Suprapubic skin (tissue), 4 donors: ENCODE measurements around the gene NCSTN.

Experiments used
- EP300 ChIP-seq: sonication (generic); formaldehyde crosslinking; IDR thresholded peaks from one replicate; pipeline ENCODE4 v1.6.1; 2017; ENCODE audit warnings: antibody characterized with exemption
- POLR2A ChIP-seq, 2 donors: fragments of 450-650 bp; IDR thresholded peaks; one replicate each; pipeline ENCODE4 v1.6.1; 2017; ENCODE audit warnings: antibody characterized with exemption in 2 of 2, mild to moderate bottlenecking in 2 of 2, moderate library complexity in 2 of 2
- POLR2AphosphoS5 ChIP-seq, 3 donors: sonication (generic); formaldehyde crosslinking; IDR thresholded peaks; one replicate each; pipeline ENCODE4 v1.6.1; 2017; ENCODE audit warnings: antibody characterized with exemption in 3 of 3
- TF ChIP-seq, protein P1 (sequence below), 2 donors: fragments of 200-600 bp in 1 of 2; fragments of 450-650 bp in 1 of 2; sonication (generic) in 1 of 2; IDR thresholded peaks; one replicate each; pipeline ENCODE4 v1.5.1; 2016 to 2019; ENCODE audit warnings: antibody characterized with exemption in 2 of 2, mild to moderate bottlenecking in 1 of 2, moderate library complexity in 1 of 2

DNA sequence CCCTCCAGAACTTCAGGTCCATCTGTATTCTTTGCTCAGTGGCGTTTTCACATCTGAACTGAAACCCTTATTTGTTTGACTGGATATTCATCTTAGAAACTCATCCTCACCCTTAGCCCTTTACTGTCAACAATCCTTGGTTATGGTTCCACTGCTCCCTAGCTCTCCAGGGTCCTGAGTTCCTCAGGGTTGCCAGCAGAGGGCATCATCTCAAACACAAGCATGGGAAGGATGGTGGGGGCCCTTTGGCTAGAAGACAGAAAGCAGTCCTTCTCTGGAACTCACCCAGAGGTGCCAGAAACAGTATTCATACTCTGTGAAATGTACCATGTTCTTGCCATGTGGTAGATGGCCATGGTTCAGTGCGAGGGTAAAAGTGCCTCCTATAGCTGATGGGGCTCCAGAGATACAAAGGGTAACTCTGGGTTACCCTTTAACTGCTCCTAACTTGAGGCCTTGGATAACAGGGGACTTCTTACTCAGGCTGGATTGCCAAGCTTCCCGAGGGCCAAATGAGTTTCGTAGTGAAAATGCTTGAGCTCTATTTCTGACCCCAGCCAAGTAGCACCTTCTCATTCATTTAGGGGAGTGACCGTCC, 11.3 kb downstream of the NCSTN start:
- no peak for TF ChIP-seq POLR2AphosphoS5 (IDR thresholded peaks at IDR 0.05)
- TF ChIP-seq EP300 = no peak
- no peak for TF ChIP-seq POLR2A (IDR thresholded peaks at IDR 0.05)
- TF ChIP-seq, protein P1, sequence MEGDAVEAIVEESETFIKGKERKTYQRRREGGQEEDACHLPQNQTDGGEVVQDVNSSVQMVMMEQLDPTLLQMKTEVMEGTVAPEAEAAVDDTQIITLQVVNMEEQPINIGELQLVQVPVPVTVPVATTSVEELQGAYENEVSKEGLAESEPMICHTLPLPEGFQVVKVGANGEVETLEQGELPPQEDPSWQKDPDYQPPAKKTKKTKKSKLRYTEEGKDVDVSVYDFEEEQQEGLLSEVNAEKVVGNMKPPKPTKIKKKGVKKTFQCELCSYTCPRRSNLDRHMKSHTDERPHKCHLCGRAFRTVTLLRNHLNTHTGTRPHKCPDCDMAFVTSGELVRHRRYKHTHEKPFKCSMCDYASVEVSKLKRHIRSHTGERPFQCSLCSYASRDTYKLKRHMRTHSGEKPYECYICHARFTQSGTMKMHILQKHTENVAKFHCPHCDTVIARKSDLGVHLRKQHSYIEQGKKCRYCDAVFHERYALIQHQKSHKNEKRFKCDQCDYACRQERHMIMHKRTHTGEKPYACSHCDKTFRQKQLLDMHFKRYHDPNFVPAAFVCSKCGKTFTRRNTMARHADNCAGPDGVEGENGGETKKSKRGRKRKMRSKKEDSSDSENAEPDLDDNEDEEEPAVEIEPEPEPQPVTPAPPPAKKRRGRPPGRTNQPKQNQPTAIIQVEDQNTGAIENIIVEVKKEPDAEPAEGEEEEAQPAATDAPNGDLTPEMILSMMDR (IDR thresholded peaks at IDR 0.05) = peak in 1 of 2 donors; percentile 36
